Pancreas (tissue), 10 donors: Measurements from ENCODE around the gene CRADD. TPM values are rescaled to one million over a fixed set of nuclear protein-coding genes. Genes with fewer than 3 reads are reported as not detected.
"Not testable (repeated sequence)": the region's sequence is repeated elsewhere in the genome, so short reads cannot be mapped to it uniquely, and the experiment has no call there.

Experiments used
- ATAC-seq, 4 donors: fragments of 200-7000 bp; cut with Tn5 transposase; one replicate each; pipeline versions ENCODE4 v1.8.0 to v1.9.1; 2020; ENCODE audit warnings: mild to moderate bottlenecking in 4 of 4, moderate library complexity in 4 of 4
- DNase-seq, 6 donors: peaks; one replicate each; pipeline ENCODE4 v3.0.0-alpha.2; 2020
- FAIRE-seq: peaks from 2 replicates; lab custom pipeline; 2012; peaks lifted over from hg19 to GRCh38; lab: Jason Lieb, UNC
- H3K27ac ChIP-seq, 4 donors: fragments of 200-600 bp; sonication (generic); 1 replicate in 3 of 4; 2 replicates in 1 of 4; pipeline versions ENCODE4 v1.5.0 to v1.8.0; 2020
- H3K27me3 ChIP-seq, 4 donors: fragments of 200-600 bp; one replicate each; pipeline ENCODE4 v1.8.0; 2021
- H3K36me3 ChIP-seq, 3 donors: fragments of 200-600 bp; sonication (generic) in 1 of 3; one replicate each; pipeline versions ENCODE4 v1.5.0 to v1.8.0; 2020 to 2021
- H3K4me1 ChIP-seq, 3 donors: fragments of 200-600 bp; one replicate each; pipeline ENCODE4 v1.8.0; 2021
- H3K4me3 ChIP-seq, 4 donors: fragments of 200-600 bp; sonication (generic) in 2 of 4; one replicate each; pipeline versions ENCODE4 v1.5.0 to v1.8.0; 2020 to 2021
- H3K9me3 ChIP-seq, 4 donors: fragments of 200-600 bp; one replicate each; pipeline ENCODE4 v1.8.0; 2021
- CTCF ChIP-seq, 4 donors: fragments of 200-600 bp; sonication (generic) in 3 of 4; IDR thresholded peaks; one replicate each; pipeline versions ENCODE4 v1.5.0 to v1.8.0; 2021; ENCODE audit warnings: antibody characterized with exemption in 4 of 4
- WGBS, 2 donors: extraction: QIAGEN DNeasy Blood & Tissue Kit; methylation state at CpG; one replicate each; pipeline ENCODE4 v1.1.7; 2013; 5-methylcytosine and 5-hydroxymethylcytosine counted together
- intact Hi-C, 3 donors: fragments of 100-400 bp; cut with DNase I; formaldehyde crosslinking; loops; one replicate each; pipeline versions ENCODE4 v1.11.1 to v1.14.2; 2022
- polyA plus RNA-seq, 2 donors: library from polyadenylated mRNA; stranded (reverse); fragments of 200-250 nt; gene quantifications; one replicate each; pipeline ENCODE4 v1.2.3, GENCODE V29; 2013
- total RNA-seq, 6 donors: library from RNA; stranded (reverse); fragmentation: NEBNext Ultra II Directional in 4 of 6; extraction: Animal tissue kit (Norgen Biotek cat#: 25700) in 4 of 6; gene quantifications; one replicate each; pipeline versions ENCODE4 v1.2.1 to v1.2.4, GENCODE V29; 2021 to 2023
- donor health status: healthy with polysubstance abuse.
- donor health status: DM: no; HTN: no; CAD: no; lungs with moderate emphysema.
- donor health status: DM: no; HTN: no; CAD: no.
- donor health status: control.
- donor health status: control.
- donor health status: Bipolar disorder and iron deficiency.
- donor health status: DM: yes; HTN: yes; CAD: no.
- donor health status: DM: no; HTN: no; CAD: no.
- donor health status: DM: no; HTN: no; CAD: no.
- donor health status: DM: yes; HTN: yes; CAD: no.

The CRADD gene
- total and polyA plus RNA-seq, 8 donors = 5.3 to 12.3 (median 9.2) TPM

DNA sequence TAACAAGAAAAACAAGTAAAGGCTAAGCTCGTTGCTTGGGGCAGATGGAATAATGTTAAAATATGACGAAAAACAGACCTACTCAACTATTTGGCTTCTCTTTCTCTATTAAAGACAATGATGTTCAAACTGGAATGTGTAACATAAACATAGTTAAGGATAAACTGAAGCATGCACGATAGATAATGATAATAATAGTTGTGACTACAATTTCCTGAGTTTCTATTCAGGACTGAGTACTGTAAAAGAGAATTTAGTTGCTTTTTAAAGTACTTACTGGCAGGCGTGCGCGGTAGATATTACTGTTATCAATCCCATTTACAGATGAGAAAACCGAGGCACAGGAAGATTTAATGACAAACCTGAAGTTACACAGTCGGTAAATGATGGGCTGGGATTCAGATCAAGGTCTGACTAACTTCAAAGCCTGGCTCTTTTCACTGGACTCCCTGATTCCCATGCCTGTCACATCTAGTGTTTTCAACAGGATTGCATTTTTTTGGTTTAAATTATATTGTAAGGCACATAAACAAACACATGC is 103.0 kb downstream of the CRADD start:
- H3K36me3 ChIP-seq = no peaks in the 10 kb centered on the region
- H3K4me3 ChIP-seq = no peak overlapping the region
- DNase-seq (no peak), FAIRE-seq (peak; percentile 17), ATAC-seq (no peak)
- TF ChIP-seq CTCF (IDR thresholded peaks at IDR 0.05) = no peak
- 83 to 86% methylated on average over 8 of the region's 8 CpGs for WGBS, 2 donors
- H3K9me3 ChIP-seq = no peaks in the 10 kb centered on the region
- intact Hi-C loops = no loop called here
- H3K4me1 ChIP-seq = peaks cover 6 to 22% (median 18%) of the 10 kb centered on the region in 3 donors
- no peaks in the 10 kb centered on the region for H3K27me3 ChIP-seq
- no peak overlapping the region for H3K27ac ChIP-seq

DNA sequence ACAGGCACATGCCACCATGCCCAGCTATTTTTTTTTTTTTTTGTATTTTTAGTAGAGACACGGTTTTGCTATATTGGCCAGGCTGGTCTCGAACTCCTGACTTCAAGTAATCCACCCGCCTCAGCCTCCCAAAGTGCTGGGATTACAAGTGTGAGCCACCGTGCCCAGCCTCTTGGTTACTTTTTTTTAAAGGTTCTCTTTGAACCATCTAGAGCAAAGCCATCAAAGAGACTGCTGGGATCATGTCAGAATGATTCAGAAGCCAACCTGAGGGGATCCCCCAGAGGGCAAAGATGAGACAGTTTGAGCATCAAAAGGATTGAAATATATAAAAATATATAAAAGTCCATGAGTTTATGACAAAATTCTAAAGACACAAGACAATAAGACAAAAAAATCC is 103.7 kb downstream of the CRADD start:
- H3K36me3 ChIP-seq, H3K9me3 ChIP-seq, ATAC-seq, FAIRE-seq, intact Hi-C loops, H3K27me3 ChIP-seq, H3K4me3 ChIP-seq, H3K27ac ChIP-seq, DNase-seq: not testable (repeated sequence)
- peaks cover 6 to 22% (median 18%) of the 10 kb centered on the region in 3 donors for H3K4me1 ChIP-seq
- 94 to 96% methylated on average over 4 of the region's 4 CpGs for WGBS, 2 donors

- H3K9me3 ChIP-seq, FAIRE-seq, ATAC-seq, H3K4me3 ChIP-seq, DNase-seq, H3K36me3 ChIP-seq, H3K27ac ChIP-seq, H3K27me3 ChIP-seq, intact Hi-C loops: not testable (repeated sequence)
- H3K4me1 ChIP-seq = peaks cover 6 to 22% (median 18%) of the 10 kb centered on the region in 3 donors
- WGBS, 2 donors = 94 to 100% methylated on average over 2 to 4 of the region's 4 CpGs
Observed at GRCh38 chr12:93781961-93782360, 104.8 kb downstream of the CRADD start.

- H3K27me3 ChIP-seq = no peaks in the 10 kb centered on the region
- no peak for TF ChIP-seq CTCF (IDR thresholded peaks at IDR 0.05)
- no peak overlapping the region for H3K4me3 ChIP-seq
- DNase-seq (no peak), ATAC-seq (no peak), FAIRE-seq (no peak)
- H3K27ac ChIP-seq = no peak overlapping the region
- peaks cover 5 to 22% (median 18%) of the 10 kb centered on the region in 3 donors for H3K4me1 ChIP-seq
- intact Hi-C loops = no loop called here
- no peaks in the 10 kb centered on the region for H3K9me3 ChIP-seq
- 89 to 93% methylated on average over 1 of the region's 1 CpG for WGBS, 2 donors
- H3K36me3 ChIP-seq = no peaks in the 10 kb centered on the region
Observed at GRCh38 chr12:93782853-93783252, 105.7 kb downstream of the CRADD start.

DNA sequence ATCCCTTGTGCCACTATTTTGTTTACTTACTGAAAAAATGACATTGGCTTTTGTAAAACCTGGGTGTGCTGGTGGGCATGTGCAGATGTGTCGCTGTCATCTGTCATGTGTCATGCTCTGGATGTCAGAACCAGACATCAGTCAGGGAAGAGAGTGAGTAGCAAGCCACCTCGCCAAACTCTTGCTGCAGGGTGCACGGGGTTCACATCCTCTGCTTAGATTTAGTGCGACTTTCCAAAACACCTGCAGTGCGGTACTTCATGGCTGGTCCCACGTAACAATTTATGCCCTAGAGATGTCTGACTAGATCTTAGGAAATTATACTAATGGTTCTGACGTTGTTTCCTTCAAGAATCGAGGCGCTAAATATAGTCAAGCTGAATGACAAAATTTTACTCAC is 106.7 kb downstream of the CRADD start:
- H3K36me3 ChIP-seq = no peaks in the 10 kb centered on the region
- TF ChIP-seq CTCF (IDR thresholded peaks at IDR 0.05) = no peak
- intact Hi-C loops = no loop called here
- no peak overlapping the region for H3K4me3 ChIP-seq
- DNase-seq = no peak
- no peaks in the 10 kb centered on the region for H3K9me3 ChIP-seq
- H3K4me1 ChIP-seq = peaks cover 0 to 13% (median 8%) of the 10 kb centered on the region in 3 donors
- ATAC-seq = no peak
- H3K27ac ChIP-seq = peak overlapping the region in 2 of 4 donors; percentile 1 to 38
- 82 to 87% methylated on average over 9 of the region's 9 CpGs for WGBS, 2 donors
- H3K27me3 ChIP-seq = no peaks in the 10 kb centered on the region
- FAIRE-seq = no peak

DNA sequence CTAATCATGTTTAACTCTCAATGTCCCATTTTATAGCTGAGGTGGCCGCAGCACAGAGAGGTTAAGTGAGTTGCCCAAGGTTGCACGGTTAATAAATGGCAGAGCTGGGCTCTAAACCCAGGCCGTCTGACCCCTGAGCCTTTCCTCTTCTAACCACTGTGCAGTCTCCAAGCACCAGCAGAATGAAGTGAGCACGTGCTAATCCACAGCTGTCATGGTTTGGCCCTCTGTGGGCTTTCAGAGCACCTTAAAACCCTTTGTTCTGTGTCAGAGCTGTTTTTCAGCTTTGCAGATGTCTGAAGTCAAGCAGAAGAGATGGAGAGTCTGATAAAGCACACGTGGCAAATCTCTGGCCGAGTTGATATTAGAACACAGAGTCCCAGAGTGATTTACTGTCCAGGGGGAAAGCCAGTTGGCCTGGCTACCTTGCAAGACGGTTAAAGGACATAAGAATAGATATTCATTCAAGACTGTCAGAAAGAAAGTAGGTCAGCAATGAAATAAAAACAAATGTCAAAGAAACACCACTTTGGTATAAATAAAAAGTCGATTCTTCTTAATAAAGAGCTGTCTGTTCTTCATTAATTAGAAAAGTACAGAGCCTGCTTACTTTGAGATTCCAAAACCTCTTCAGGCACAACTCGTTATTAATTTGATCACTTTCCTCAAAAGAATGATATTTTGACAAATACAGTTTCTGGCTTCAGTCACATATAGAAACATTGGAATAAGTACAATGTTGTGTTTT is 107.3 kb downstream of the CRADD start:
- no peak for TF ChIP-seq CTCF (IDR thresholded peaks at IDR 0.05)
- peaks cover 0 to 12% (median 7%) of the 10 kb centered on the region in 3 donors for H3K4me1 ChIP-seq
- no peaks in the 10 kb centered on the region for H3K9me3 ChIP-seq
- no peaks in the 10 kb centered on the region for H3K36me3 ChIP-seq
- 31 to 32% methylated on average over 9 of the region's 9 CpGs for WGBS, 2 donors
- DNase-seq (peak in 1 of 6 donors; percentile 11), ATAC-seq (peak; percentile 61 to 89 (median 74)), FAIRE-seq (no peak)
- H3K27ac ChIP-seq = peak overlapping the region in 2 of 4 donors; percentile 1 to 38
- intact Hi-C loops = no loop called here
- H3K27me3 ChIP-seq = no peaks in the 10 kb centered on the region
- no peak overlapping the region for H3K4me3 ChIP-seq
